HG03159 (cell line): ENCODE results near the gene PABPC3.

Experiments used
- ATAC-seq: cut with Tn5 transposase; IDR thresholded peaks from one replicate; pipeline ENCODE4 v1.9.1; 2021; ENCODE audit warnings: mild to moderate bottlenecking, moderate library complexity; ENCODE audit not compliant: unreplicated experiment

The PABPC3 gene

GRCh38 chr13:25110956-25111584 lies 15.1 kb downstream of the PABPC3 start:
- no peak for ATAC-seq

DNA sequence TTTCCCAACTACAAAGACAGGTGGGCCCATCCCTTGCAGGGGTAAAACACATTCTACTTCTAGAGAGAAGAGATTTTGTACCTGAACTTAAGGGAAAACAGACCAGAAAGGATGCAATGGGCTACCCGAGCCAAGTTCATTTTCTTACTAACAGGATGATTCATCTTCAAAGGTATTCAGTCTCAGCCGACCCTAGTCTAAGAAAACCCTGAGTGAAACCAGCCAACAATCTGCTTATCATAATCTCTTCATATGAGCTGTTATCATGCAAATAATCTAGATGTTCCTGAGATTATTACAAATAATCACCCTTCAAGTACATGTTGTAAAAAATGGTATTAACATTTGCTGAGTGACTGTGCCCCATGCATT lies 15.6 kb downstream of the PABPC3 start:
- no peak for ATAC-seq

- ATAC-seq = no peak
Observed at GRCh38 chr13:25112695-25113255, 16.8 kb downstream of the PABPC3 start.

- no peak for ATAC-seq
Observed at GRCh38 chr13:25114220-25114619, 18.3 kb downstream of the PABPC3 start.

DNA sequence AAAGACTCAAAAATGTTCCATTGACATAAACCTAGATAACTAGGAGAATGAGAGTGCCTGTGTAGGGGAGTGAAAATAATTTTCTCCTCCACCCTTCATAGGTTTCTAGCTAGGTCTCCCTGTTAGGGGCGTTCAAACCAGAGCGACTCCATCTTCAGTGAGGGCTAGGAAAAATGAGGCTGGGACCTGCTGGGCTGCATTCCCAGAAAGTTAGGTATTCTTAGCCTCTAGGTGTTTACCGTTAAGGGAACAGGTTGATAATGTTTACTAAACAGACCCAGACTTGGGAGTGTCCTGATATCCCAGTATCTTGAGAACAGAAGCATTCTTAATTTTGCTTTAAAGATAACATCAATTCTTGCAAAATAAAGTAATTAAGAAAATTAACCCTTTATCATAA lies 20.1 kb downstream of the PABPC3 start:
- no peak for ATAC-seq

GRCh38 chr13:25117312-25117711 lies 21.4 kb downstream of the PABPC3 start:
- ATAC-seq = no peak

GRCh38 chr13:25118378-25118905 lies 22.5 kb downstream of the PABPC3 start:
- ATAC-seq = no peak

- ATAC-seq = no peak
Observed at GRCh38 chr13:25130944-25131343, 35.0 kb downstream of the PABPC3 start.

- no peak for ATAC-seq
Observed at GRCh38 chr13:25131881-25132420, 36.0 kb downstream of the PABPC3 start.

GRCh38 chr13:25132751-25133390 lies 36.9 kb downstream of the PABPC3 start:
- ATAC-seq = no peak

DNA sequence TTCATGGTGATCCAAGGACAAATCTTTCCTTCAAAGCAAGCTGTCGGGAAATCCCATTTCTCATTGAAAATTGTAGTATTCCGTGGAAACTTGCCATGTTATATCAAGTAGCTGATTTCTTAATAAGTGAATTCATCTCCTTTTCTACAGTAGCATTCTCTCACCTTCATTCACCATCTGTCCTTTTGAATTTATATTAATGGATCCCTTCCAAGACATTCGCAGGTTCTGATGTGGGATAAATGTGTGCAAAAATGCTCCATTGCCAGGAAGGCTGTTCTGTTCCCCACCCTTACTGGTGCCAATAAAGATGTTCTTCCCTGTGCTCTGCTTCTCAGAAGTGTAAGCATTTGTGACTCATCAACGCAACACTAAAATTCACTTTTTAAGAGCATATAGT lies 40.0 kb downstream of the PABPC3 start:
- no peak for ATAC-seq

DNA sequence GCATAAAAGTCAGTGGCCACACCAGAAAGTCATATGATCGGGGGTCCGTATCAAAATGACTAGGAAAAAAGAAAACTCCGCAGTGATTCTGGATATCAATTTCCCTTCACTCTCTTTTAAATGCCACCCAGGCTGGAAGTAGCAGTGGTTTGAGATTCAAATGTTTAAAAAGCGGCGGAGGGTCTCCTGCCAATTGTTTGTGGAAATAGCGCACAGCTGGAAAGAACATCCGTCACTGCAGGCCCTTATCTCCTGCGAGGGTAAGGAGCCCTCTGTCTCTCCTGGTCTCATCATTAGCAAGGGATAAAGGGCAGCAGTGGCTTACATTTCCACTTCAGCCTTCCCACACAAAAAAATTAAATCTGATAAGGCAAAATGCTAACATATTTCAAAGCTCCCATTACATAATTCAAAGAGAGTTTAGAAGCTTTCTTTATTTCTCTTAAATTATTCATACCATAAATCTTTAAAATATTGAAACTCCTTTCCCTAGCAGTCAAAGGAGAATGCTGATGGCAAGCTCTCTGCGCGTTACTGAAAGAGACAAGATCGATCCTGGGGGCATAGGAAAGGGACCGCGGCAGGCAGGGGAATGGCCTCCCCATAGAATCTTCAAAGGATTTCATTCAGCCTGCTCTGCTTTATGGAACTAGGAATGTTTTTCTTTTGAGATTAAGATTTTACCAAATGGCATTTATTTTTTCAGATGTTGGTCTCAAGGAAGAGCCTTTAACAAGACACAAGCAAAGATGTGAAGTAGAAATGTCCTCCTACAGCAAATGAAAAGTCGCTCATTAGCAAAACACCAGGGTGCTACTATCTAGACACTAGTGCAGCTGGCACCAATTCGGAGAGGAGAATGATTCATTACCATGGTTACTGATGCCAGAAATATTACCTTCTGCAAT lies 41.2 kb downstream of the PABPC3 start:
- ATAC-seq = no peak

- ATAC-seq = no peak
Observed at GRCh38 chr13:25137788-25138115, 41.8 kb downstream of the PABPC3 start.

- no peak for ATAC-seq
Observed at GRCh38 chr13:25141042-25141441, 45.1 kb downstream of the PABPC3 start.

DNA sequence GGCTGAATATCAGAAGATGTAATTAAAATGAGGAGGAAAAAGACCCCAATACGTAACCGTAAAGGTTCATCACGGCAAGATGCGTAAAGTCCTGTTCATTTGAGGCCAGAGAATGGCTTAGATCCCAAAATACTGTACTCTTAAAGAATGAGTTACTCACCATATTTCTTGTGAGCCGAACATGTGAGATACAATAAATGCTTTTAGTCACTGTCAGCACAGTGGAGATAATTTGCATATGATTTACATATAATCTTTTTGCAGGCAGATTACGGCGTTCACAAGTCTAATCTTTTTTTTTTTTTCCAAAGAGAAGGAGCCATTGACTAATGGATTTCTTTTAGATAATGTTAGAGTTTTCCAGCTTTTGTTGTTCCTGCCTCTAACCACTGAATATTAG lies 47.8 kb downstream of the PABPC3 start:
- no peak for ATAC-seq

DNA sequence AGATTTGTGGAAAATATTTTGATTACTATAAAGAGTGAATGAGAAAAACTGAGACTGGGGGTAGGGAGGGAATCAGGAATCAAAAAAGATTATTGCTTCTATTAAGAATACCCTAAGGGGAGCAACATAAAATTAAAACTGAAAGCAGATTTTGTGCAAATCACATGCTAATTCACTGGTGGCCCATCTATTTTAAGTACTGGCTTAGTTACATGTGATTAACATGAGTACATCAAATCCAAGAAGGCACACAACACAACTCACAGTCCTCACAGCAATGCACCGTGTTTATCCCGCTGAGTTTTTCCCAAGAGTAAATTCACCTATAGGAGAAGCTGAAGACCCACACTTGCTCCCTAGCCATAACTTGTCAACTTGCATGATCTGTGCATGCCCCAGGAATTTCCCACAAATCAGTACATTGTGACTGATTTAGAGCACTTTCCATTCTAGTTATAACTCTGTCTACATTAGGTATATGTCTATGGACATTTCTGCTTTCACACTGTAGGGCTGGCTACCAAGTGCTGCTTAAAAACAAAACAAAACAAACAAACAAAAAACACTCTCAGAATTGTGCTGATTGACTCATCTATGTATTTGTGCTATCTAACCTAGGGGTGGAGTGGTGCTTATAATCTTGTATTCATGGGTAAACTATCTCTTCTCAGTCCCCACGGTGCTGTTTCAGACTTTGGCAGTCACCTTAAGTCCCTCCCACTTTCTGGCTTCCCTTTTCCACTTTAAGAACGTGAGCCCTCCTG lies 51.9 kb downstream of the PABPC3 start:
- ATAC-seq = no peak

DNA sequence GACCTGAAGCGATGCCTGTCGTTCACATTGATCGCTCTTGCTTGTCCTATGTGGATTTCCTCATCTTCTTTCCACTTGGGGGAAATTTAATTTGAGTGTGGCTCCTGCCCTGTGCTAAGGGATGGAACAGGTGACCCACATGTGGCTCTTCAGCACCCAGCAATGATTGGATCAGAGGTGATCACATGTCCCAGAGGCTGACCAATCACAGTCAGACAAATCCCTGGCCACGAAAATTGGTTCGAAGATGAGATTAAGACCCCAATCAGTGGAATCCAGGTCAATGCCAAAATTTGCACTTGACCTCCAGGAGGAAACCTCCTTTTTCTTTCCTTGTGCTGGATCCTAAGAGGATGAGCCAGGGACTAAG lies 52.5 kb downstream of the PABPC3 start:
- ATAC-seq = no peak
